ENCODE measurements around the gene LIX1.

- TF ChIP-seq CTCF (IDR thresholded peaks at IDR 0.05) (no peak), POLR2A (IDR thresholded peaks at IDR 0.05) (no peak)
Observed at GRCh38 chr5:97097326-97098230, 44.8 kb downstream of the LIX1 start.

Data from prostate gland (tissue), 2 donors.